K562 (cell line): ENCODE results near the gene SUPT5H. TPM values are rescaled to one million over a fixed set of nuclear protein-coding genes. Genes with fewer than 3 reads are reported as not detected.

Experiments used
- ATAC-seq: fragments of 200-7000 bp; cut with Tn5 transposase; 3 replicates; pipeline ENCODE4 v1.9.1; 2020; ENCODE audit warnings: moderate library complexity
- BruUV-seq: library from RNA; stranded (reverse); fragments of 400-500 nt; replicated peaks from 2 replicates; lab custom pipeline; 2021; lab: Mats Ljungman, UMichigan
- CTCF ChIA-PET: fragments of 300-600 bp; formaldehyde crosslinking; extraction: SDS; loops from one replicate; lab custom pipeline; 2021; ENCODE audit warnings: low intra/inter-chr PET ratio; lab: Yijun Ruan, JAX
- POLR2A ChIA-PET: fragments of 300-600, 350-650 bp; sonication (Branson Sonifier 250); formaldehyde crosslinking; extraction: SDS; loops from one replicate; lab custom pipeline; 2021; ENCODE audit warnings: antibody characterized with exemption, inconsistent platforms; lab: Yijun Ruan, JAX
- DNase-seq, 4 experiments: peaks; one replicate each; pipeline versions ENCODE4 v3.0.0 to v3.0.0-alpha.2; 2011 to 2018; ENCODE audit warnings: low spot score in 3 of 4, mixed read lengths in 3 of 4; ENCODE audit errors: extremely low read depth in 1 of 4
- FAIRE-seq: peaks from 2 replicates; lab custom pipeline; 2011; peaks lifted over from hg19 to GRCh38; lab: Jason Lieb, UNC
- H2AFZ ChIP-seq: 2 replicates; pipeline ENCODE4 v1.6.0; 2011; ENCODE audit warnings: low read depth, low read length, control low read depth, inconsistent platforms
- H3K27ac ChIP-seq: fragments of 200-600 bp; 3 replicates; pipeline ENCODE4 v1.8.0; 2011; ENCODE audit warnings: low read depth, mild to moderate bottlenecking, control low read depth, inconsistent platforms, low read length, moderate library complexity, mixed read lengths; ENCODE audit errors: extremely low read depth
- H3K27me3 ChIP-seq, 2 experiments: fragments of 300-600 bp in 1 of 2; 2 replicates in 1 of 2; 3 replicates in 1 of 2; pipeline versions ENCODE4 v1.6.0 to v1.8.0; 2011; ENCODE audit warnings: inconsistent platforms in 2 of 2, low read length in 2 of 2, mild to moderate bottlenecking in 1 of 2, mixed read lengths in 1 of 2, moderate library complexity in 1 of 2; ENCODE audit not compliant: control insufficient read depth in 2 of 2, insufficient read depth in 2 of 2
- H3K36me3 ChIP-seq: fragments of 300-600 bp; 3 replicates; pipeline ENCODE4 v1.8.0; 2011; ENCODE audit warnings: mild to moderate bottlenecking, low read length, inconsistent platforms; ENCODE audit not compliant: control insufficient read depth, insufficient read depth
- H3K4me1 ChIP-seq, 2 experiments: fragments of 200-600 bp in 1 of 2; replicated peaks in 1 of 2; 2 replicates in 1 of 2; 3 replicates in 1 of 2; pipeline versions ENCODE4 v1.5.1 to v1.8.0; 2011; ENCODE audit warnings: inconsistent platforms in 2 of 2, low read length in 2 of 2, mild to moderate bottlenecking in 1 of 2, mixed read lengths in 1 of 2, moderate library complexity in 1 of 2; ENCODE audit not compliant: control insufficient read depth in 2 of 2, insufficient read depth in 2 of 2
- H3K4me2 ChIP-seq: 2 replicates; pipeline ENCODE4 v1.6.1; 2011; ENCODE audit warnings: low read length, control low read depth, inconsistent platforms, mixed read lengths; ENCODE audit not compliant: insufficient read depth
- H3K4me3 ChIP-seq: fragments of 200-600 bp; sonication (generic), shearing (Covaris generic); 2 replicates; pipeline ENCODE4 v1.5.1; 2016; ENCODE audit warnings: control low read depth, inconsistent platforms
- H3K79me2 ChIP-seq: fragments of 200-600 bp; 3 replicates; pipeline ENCODE4 v1.8.0; 2011; ENCODE audit warnings: low read length, inconsistent platforms; ENCODE audit not compliant: control insufficient read depth, insufficient read depth
- H3K9ac ChIP-seq, 2 experiments: 2 replicates each; pipeline versions ENCODE4 v1.6.0 to v1.6.1; 2011; ENCODE audit warnings: low read depth in 2 of 2, low read length in 2 of 2, control low read depth in 1 of 2, inconsistent platforms in 1 of 2, mild to moderate bottlenecking in 1 of 2, mixed read lengths in 1 of 2; ENCODE audit not compliant: insufficient read depth in 1 of 2
- H3K9me1 ChIP-seq: one replicate; pipeline ENCODE4 v1.6.0; 2011; ENCODE audit warnings: inconsistent platforms, mild to moderate bottlenecking, low read length, moderate library complexity; ENCODE audit not compliant: control insufficient read depth, insufficient read depth
- H3K9me3 ChIP-seq: replicated peaks from 2 replicates; pipeline ENCODE4 v1.5.1; 2011; ENCODE audit warnings: low read depth, low read length, inconsistent platforms; ENCODE audit not compliant: control insufficient read depth, insufficient read depth
- H4K20me1 ChIP-seq: replicated peaks from 2 replicates; pipeline ENCODE4 v1.6.1; 2011; ENCODE audit warnings: low read length, inconsistent platforms, mixed read lengths; ENCODE audit not compliant: control insufficient read depth, insufficient read depth
- CBFA2T2 ChIP-seq: fragments of 450-650 bp; conservative IDR thresholded peaks from 2 replicates; pipeline ENCODE4 v1.6.1; 2017; ENCODE audit warnings: mild to moderate bottlenecking
- ZNF224 ChIP-seq: sonication (generic); formaldehyde crosslinking; IDR thresholded peaks from 2 replicates; pipeline ENCODE4 v1.8.0; 2022; ENCODE audit warnings: mild to moderate bottlenecking, missing genetic modification reagents
- WGBS: fragments of 100-300 bp; shearing (Covaris generic); methylation state at CpG from one replicate; pipeline ENCODE4 v1.1.6; 2016; ENCODE audit warnings: low coverage, mixed read lengths; ENCODE audit not compliant: insufficient coverage; ENCODE audit errors: missing lambda C conversion rate; 5-methylcytosine and 5-hydroxymethylcytosine counted together
- in situ Hi-C: fragments of 300-500 bp; cut with MboI; formaldehyde crosslinking; loops from 4 replicates; pipeline ENCODE4 v1.15.0; 2018; ENCODE audit warnings: inconsistent platforms, mixed read lengths
- intact Hi-C: fragments of 100-400 bp; cut with micrococcal nuclease; formaldehyde crosslinking; loops from 2 replicates; pipeline ENCODE4 v1.14.2; 2022
- polyA plus RNA-seq, 8 experiments: library from polyadenylated mRNA; depleted of rRNA in 4 of 8; stranded (reverse) in 5 of 8; unstranded in 3 of 8; fragments of >200 nt; fragmentation: Nextera tagmentation in 2 of 8; fragmentation: Illumina TruSeq in 1 of 8; extraction: Ambion mirVana in 2 of 8; extraction: Trizol in 1 of 8; gene quantifications; 2 replicates each; pipeline versions ENCODE4 v1.2.1 to v1.2.3, GENCODE V29; 2011 to 2014; ENCODE audit warnings: inconsistent platforms in 1 of 8, missing spikeins in 1 of 8
- total RNA-seq, 7 experiments: library from RNA; depleted of rRNA in 6 of 7; stranded (reverse); fragments of >200 nt in 6 of 7; fragmentation: Illumina TruSeq in 2 of 7; extraction: Trizol in 2 of 7; gene quantifications; 2 replicates each; pipeline versions ENCODE4 v1.2.1 to v1.2.3, GENCODE V29; 2011 to 2021; ENCODE audit warnings: low replicate concordance in 1 of 7
- TF ChIP-seq, protein P1 (sequence below), 3 experiments: fragments of 200-800 bp in 1 of 3; sonication (Bioruptor generic) in 1 of 3; sonication (generic) in 1 of 3; formaldehyde crosslinking in 1 of 3; IDR thresholded peaks; 2 replicates each; pipeline versions ENCODE4 v1.6.1 to v1.8.0; 2016 to 2022; ENCODE audit warnings: mild to moderate bottlenecking in 2 of 3, missing compliant biosample characterization in 2 of 3, missing genetic modification characterization in 2 of 3, missing genetic modification reagents in 1 of 3
- TF ChIP-seq, protein P2 (sequence below): fragments of 250-450 bp; sonication (Bioruptor Pico); IDR thresholded peaks from 2 replicates; pipeline ENCODE4 v1.9.0; 2021; ENCODE audit warnings: mild to moderate bottlenecking

Gene SUPT5H
- total and polyA plus RNA-seq, 9 of the 15 experiments (the other 6 are each of a cell fraction or from before 2014, with no cell fraction given): 13.3 to 85.9 (median 35.9) TPM

DNA sequence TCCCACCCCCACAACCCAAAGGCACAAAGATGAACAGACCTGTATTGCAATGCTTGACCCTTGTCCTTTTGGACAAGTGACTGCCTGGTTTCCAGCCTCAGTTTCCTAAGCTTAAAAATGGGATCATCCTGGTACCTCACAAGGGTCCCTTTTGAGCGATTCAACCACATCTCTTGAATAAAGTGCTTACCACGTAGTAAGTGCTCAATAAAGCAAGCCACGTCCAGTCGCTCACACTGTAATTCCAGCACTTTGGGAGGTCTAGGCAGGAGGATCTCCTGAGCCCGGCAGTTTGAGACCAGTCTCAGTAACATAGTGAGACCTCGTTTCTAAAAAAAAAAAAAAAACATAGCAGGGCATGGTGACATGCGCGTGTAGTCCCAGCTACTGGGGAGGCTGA lies 54.5 kb downstream of the SUPT5H start:
- in situ Hi-C loops (no loop called here), intact Hi-C loops (loop anchor here (2.0 to 5.0 kb wide), 2 partner anchors 19 to 172 kb away; partner anchors contain the start of gene TIMM50)
- Histone ChIP-seq H2AFZ (no peak overlapping the region), H3K27ac (no peak overlapping the region), H4K20me1 (no peaks in the 10 kb centered on the region), H3K36me3 (no peaks in the 10 kb centered on the region), H3K4me2 (no peak overlapping the region), H3K4me3 (no peak overlapping the region), H3K9ac (no peak overlapping the region), H3K4me1 (peaks cover 10 to 29% of the 10 kb centered on the region in 2 experiments; a peak in 4 of 5 replicates), H3K9me1 (no peaks in the 10 kb centered on the region), H3K27me3 (no peaks in the 10 kb centered on the region), H3K9me3 (no peaks in the 10 kb centered on the region), H3K79me2 (no peaks in the 10 kb centered on the region)
- BruUV-seq: no TSS peak
- WGBS: 44% methylated on average over 6 of the region's 8 CpGs
- no peak for DNase-seq
- POLR2A ChIA-PET: interaction anchor here (0.6 to 0.9 kb wide), 3 partner anchors 14 to 529 kb away, joined by 3 to 4 read pairs (median 3); partner anchors contain the start of gene RPS16
- FAIRE-seq: no peak
- TF ChIP-seq, protein P1, sequence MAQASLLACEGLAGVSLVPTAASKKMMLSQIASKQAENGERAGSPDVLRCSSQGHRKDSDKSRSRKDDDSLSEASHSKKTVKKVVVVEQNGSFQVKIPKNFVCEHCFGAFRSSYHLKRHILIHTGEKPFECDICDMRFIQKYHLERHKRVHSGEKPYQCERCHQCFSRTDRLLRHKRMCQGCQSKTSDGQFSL (CRISPR knock-in tag; IDR thresholded peaks at IDR 0.05): 0 out of 2 replicates have a peak, but pooled peaks have one; percentile 18
- TF ChIP-seq, protein P1 (tag; IDR thresholded peaks at IDR 0.05): no peak
- TF ChIP-seq, protein P2, sequence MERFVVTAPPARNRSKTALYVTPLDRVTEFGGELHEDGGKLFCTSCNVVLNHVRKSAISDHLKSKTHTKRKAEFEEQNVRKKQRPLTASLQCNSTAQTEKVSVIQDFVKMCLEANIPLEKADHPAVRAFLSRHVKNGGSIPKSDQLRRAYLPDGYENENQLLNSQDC: no peak
- TF ChIP-seq ZNF224: no peak
- no peak for TF ChIP-seq CBFA2T2
- no peak for ATAC-seq
- CTCF ChIA-PET: interaction anchor here (1.1 kb wide), 1 partner anchor 47 kb away, joined by 3 read pairs; no protein-coding TSS in a partner anchor
